GM18508 (cell line): ENCODE results near the gene NEXMIF.
A peak's percentile ranks its signal among the peaks of the same experiment; 100 is the strongest.
"Not testable (repeated sequence)": the region's sequence is repeated elsewhere in the genome, so short reads cannot be mapped to it uniquely, and the experiment has no call there.

Experiments used
- ATAC-seq: cut with Tn5 transposase; IDR thresholded peaks from one replicate; pipeline ENCODE4 v1.9.1; 2021; ENCODE audit warnings: moderate number of reproducible peaks; ENCODE audit not compliant: insufficient read depth, unreplicated experiment

NEXMIF gene

GRCh38 chrX:74925225-74926088, at the start of gene NEXMIF:
TSS of gene NEXMIF (minus strand) at chrX:74925452.
- ATAC-seq, result peak; percentile 30

- ATAC-seq, result not testable (repeated sequence)
Observed at GRCh38 chrX:74961962-74962361, 36.7 kb upstream of the NEXMIF start.

GRCh38 chrX:74949717-74950116, 24.5 kb upstream of the NEXMIF start:
- no peak for ATAC-seq

GRCh38 chrX:74940414-74940813, 15.2 kb upstream of the NEXMIF start:
- no peak for ATAC-seq

GRCh38 chrX:74931214-74931613, 6.0 kb upstream of the NEXMIF start:
- no peak for ATAC-seq

GRCh38 chrX:74924449-74925224, 615 bp downstream of the NEXMIF start:
- ATAC-seq, result peak; percentile 22

- peak; percentile 8 for ATAC-seq
Observed at GRCh38 chrX:74923942-74924448, 1.3 kb downstream of the NEXMIF start.

- ATAC-seq, result peak; percentile 82
Observed at GRCh38 chrX:74922922-74923543, 2.2 kb downstream of the NEXMIF start.

GRCh38 chrX:74911494-74911893, 13.8 kb downstream of the NEXMIF start:
- ATAC-seq, result peak; percentile 64

GRCh38 chrX:74906417-74906816, 18.8 kb downstream of the NEXMIF start:
- ATAC-seq, result no peak

GRCh38 chrX:74902806-74903205, 22.4 kb downstream of the NEXMIF start:
- ATAC-seq, result no peak

GRCh38 chrX:74892561-74892960, 32.7 kb downstream of the NEXMIF start:
- no peak for ATAC-seq

- ATAC-seq, result peak; percentile 99
Observed at GRCh38 chrX:74890676-74891430, 34.4 kb downstream of the NEXMIF start.

GRCh38 chrX:74882383-74882782, 42.9 kb downstream of the NEXMIF start:
- ATAC-seq, result not testable (repeated sequence)

- no peak for ATAC-seq
Observed at GRCh38 chrX:74865725-74866124, 59.5 kb downstream of the NEXMIF start.

GRCh38 chrX:74853255-74853654, 72.0 kb downstream of the NEXMIF start:
- ATAC-seq, result no peak

- no peak for ATAC-seq
Observed at GRCh38 chrX:74835566-74835965, 89.7 kb downstream of the NEXMIF start.

GRCh38 chrX:74819797-74820196, 105.5 kb downstream of the NEXMIF start:
- ATAC-seq, result not testable (repeated sequence)

GRCh38 chrX:74814681-74815080, 110.6 kb downstream of the NEXMIF start:
- no peak for ATAC-seq

GRCh38 chrX:74804574-74804973, 120.7 kb downstream of the NEXMIF start:
- no peak for ATAC-seq
